ENCODE measurements around the gene TAS2R60. TPM values are rescaled to one million over a fixed set of nuclear protein-coding genes. Genes with fewer than 3 reads are reported as not detected.
"Not testable (repeated sequence)": the region's sequence is repeated elsewhere in the genome, so short reads cannot be mapped to it uniquely, and the experiment has no call there.

The TAS2R60 gene
- total RNA-seq, 1 experiment from 2014 or later: not detected

- no peak for DNase-seq (ENCODE audit: low read depth)
Observed at GRCh38 chr7:143477501-143478150, 34.4 kb downstream of the TAS2R60 start, which contains the start of gene TAS2R41. TAS2R41 (plus strand) TSS chr7:143477873; CDS start chr7:143477873, 0 bp downstream.

GRCh38 chr7:143479055-143479766 is 36.0 kb downstream of the TAS2R60 start:
- no peak for DNase-seq (ENCODE audit: low read depth)

GRCh38 chr7:143480501-143480900 is 37.2 kb downstream of the TAS2R60 start:
- no peak for DNase-seq (ENCODE audit: low read depth)

GRCh38 chr7:143484119-143484518 is 40.9 kb downstream of the TAS2R60 start:
- DNase-seq (ENCODE audit: low read depth): no peak

GRCh38 chr7:143485094-143485493 is 41.8 kb downstream of the TAS2R60 start:
- DNase-seq (ENCODE audit: low read depth): no peak

GRCh38 chr7:143485500-143485899 is 42.2 kb downstream of the TAS2R60 start:
- peak; percentile 22 for DNase-seq (ENCODE audit: low read depth)

- not testable (repeated sequence) for DNase-seq (ENCODE audit: low read depth)
Observed at GRCh38 chr7:143486266-143486665, 43.0 kb downstream of the TAS2R60 start.

GRCh38 chr7:143487061-143487460 is 43.8 kb downstream of the TAS2R60 start:
- DNase-seq (ENCODE audit: low read depth): no peak

- DNase-seq (ENCODE audit: low read depth): peak; percentile 48
Observed at GRCh38 chr7:143487566-143487965, 44.3 kb downstream of the TAS2R60 start.

GRCh38 chr7:143490717-143491306 is 47.6 kb downstream of the TAS2R60 start:
- peak; percentile 45 for DNase-seq (ENCODE audit: low read depth)

- peak; percentile 58 for DNase-seq (ENCODE audit: low read depth)
Observed at GRCh38 chr7:143492043-143492471, 48.8 kb downstream of the TAS2R60 start.

GRCh38 chr7:143492799-143493739 is 49.8 kb downstream of the TAS2R60 start:
- no peak for DNase-seq (ENCODE audit: low read depth)

GRCh38 chr7:143493751-143494150 is 50.5 kb downstream of the TAS2R60 start:
- DNase-seq (ENCODE audit: low read depth): no peak

Other genes with a start within 250 kb of the TAS2R60 start
- not detected in 2 replicates for gene TAS2R40, start 221.4 kb upstream of the TAS2R60 start, total RNA-seq (2014; rRNA removed; shearing (Covaris generic))
- 90.7 and 95.8 TPM in 2 replicates for gene GSTK1, start 180.0 kb upstream of the TAS2R60 start, total RNA-seq (2014; rRNA removed; shearing (Covaris generic))
- not detected in 2 replicates for gene TMEM139, start 158.5 kb upstream of the TAS2R60 start, total RNA-seq (2014; rRNA removed; shearing (Covaris generic))
- gene CASP2, start 155.1 kb upstream of the TAS2R60 start, total RNA-seq (2014; rRNA removed; shearing (Covaris generic)): 16.0 and 21.4 TPM in 2 replicates
- gene CLCN1, start 127.3 kb upstream of the TAS2R60 start, total RNA-seq (2014; rRNA removed; shearing (Covaris generic)): 0.23 TPM in 1 of 2 replicates, not detected in the other
- 2.2 and 4.0 TPM in 2 replicates for gene FAM131B, start 80.7 kb upstream of the TAS2R60 start, total RNA-seq (2014; rRNA removed; shearing (Covaris generic))
- 121 and 128 TPM in 2 replicates for gene ZYX, start 62.1 kb upstream of the TAS2R60 start, total RNA-seq (2014; rRNA removed; shearing (Covaris generic))
- gene EPHA1, start 34.6 kb upstream of the TAS2R60 start, total RNA-seq (2014; rRNA removed; shearing (Covaris generic)): 0.09 TPM in 1 of 2 replicates, not detected in the other
- gene TAS2R41, start 34.4 kb downstream of the TAS2R60 start, total RNA-seq (2014; rRNA removed; shearing (Covaris generic)): not detected in 2 replicates
- 0.65 TPM in 1 of 2 replicates, not detected in the other for gene CTAGE15, start 128.3 kb downstream of the TAS2R60 start, total RNA-seq (2014; rRNA removed; shearing (Covaris generic))
- 0.42 and 1.3 TPM in 2 replicates for gene TCAF2, start 177.5 kb downstream of the TAS2R60 start, total RNA-seq (2014; rRNA removed; shearing (Covaris generic))

Data from Daoy (cell line).